HG03064 (cell line): ENCODE results near the gene TUBB4A.

ENCODE experiments used
- ATAC-seq: cut with Tn5 transposase; IDR thresholded peaks from one replicate; pipeline ENCODE4 v1.9.1; 2021; ENCODE audit warnings: low read depth; ENCODE audit not compliant: unreplicated experiment

TUBB4A gene

GRCh38 chr19:6448045-6448444 lies 54.1 kb downstream of the TUBB4A start:
- ATAC-seq, result no peak

GRCh38 chr19:6446452-6446851 lies 55.7 kb downstream of the TUBB4A start:
- no peak for ATAC-seq
